Karpas-422 (cell line): Measurements from ENCODE around the gene FN1. TPM values are rescaled to one million over a fixed set of nuclear protein-coding genes. Genes with fewer than 3 reads are reported as not detected.

Experiments used
- DNase-seq: peaks from one replicate; pipeline ENCODE4 v3.0.0-alpha.2; 2015
- H2AFZ ChIP-seq: fragments of 200-600 bp; sonication (generic); 2 replicates; pipeline ENCODE4 v1.6.1; 2014; ENCODE audit warnings: antibody characterized with exemption, low read length, mixed read lengths
- H3K27ac ChIP-seq: fragments of 200-600 bp; sonication (generic); 2 replicates; pipeline ENCODE4 v1.5.1; 2014; ENCODE audit warnings: mild to moderate bottlenecking, low read length, moderate library complexity
- H3K27me3 ChIP-seq: fragments of 200-600 bp; sonication (generic); 2 replicates; pipeline ENCODE4 v1.6.1; 2014; ENCODE audit warnings: low read length, mixed read lengths
- H3K36me3 ChIP-seq: fragments of 200-600 bp; sonication (generic); 2 replicates; pipeline ENCODE4 v1.6.1; 2014; ENCODE audit warnings: low read length, mixed read lengths; ENCODE audit not compliant: insufficient read depth
- H3K4me1 ChIP-seq: fragments of 200-600 bp; sonication (generic); 2 replicates; pipeline ENCODE4 v1.6.1; 2014; ENCODE audit warnings: mild to moderate bottlenecking, low read length, mixed read lengths
- H3K4me2 ChIP-seq: fragments of 200-600 bp; sonication (generic); 2 replicates; pipeline ENCODE4 v1.6.1; 2014; ENCODE audit warnings: low read length, low read depth, mild to moderate bottlenecking; ENCODE audit not compliant: poor library complexity, severe bottlenecking
- H3K4me3 ChIP-seq: fragments of 200-600 bp; sonication (generic); 2 replicates; pipeline ENCODE4 v1.5.1; 2014; ENCODE audit warnings: mild to moderate bottlenecking, antibody characterized with exemption, low read length, mixed read lengths
- H3K79me2 ChIP-seq: fragments of 200-600 bp; sonication (generic); 2 replicates; pipeline ENCODE4 v1.6.1; 2014; ENCODE audit warnings: mild to moderate bottlenecking, low read length, mixed read lengths
- H3K9ac ChIP-seq: fragments of 200-600 bp; sonication (generic); 2 replicates; pipeline ENCODE4 v1.6.0; 2014; ENCODE audit warnings: low read length
- H3K9me2 ChIP-seq: fragments of 200-600 bp; sonication (generic), shearing (Covaris generic); replicated peaks from 2 replicates; pipeline ENCODE4 v1.6.0; 2014; ENCODE audit warnings: mild to moderate bottlenecking, low read length, moderate library complexity; ENCODE audit not compliant: insufficient read depth
- H3K9me3 ChIP-seq: fragments of 300-700, 200-600 bp; sonication (generic); 2 replicates; pipeline ENCODE4 v1.6.1; 2014; ENCODE audit warnings: low read length, mixed read lengths
- H4K20me1 ChIP-seq: fragments of 200-600 bp; sonication (generic); 2 replicates; pipeline ENCODE4 v1.6.1; 2014; ENCODE audit warnings: mild to moderate bottlenecking, antibody characterized with exemption, low read length, low read depth; ENCODE audit not compliant: insufficient read depth
- total RNA-seq: library from RNA; depleted of rRNA; stranded (reverse); fragments of >200 nt; shearing (Covaris generic); gene quantifications from 2 replicates; pipeline ENCODE4 v1.2.3, GENCODE V29; 2014; ENCODE audit warnings: low replicate concordance

FN1 gene
- total RNA-seq, 1 experiment from 2014 or later, result 0.67 TPM

GRCh38 chr2:215320679-215321078 lies 115.2 kb downstream of the FN1 start:
- H3K27ac ChIP-seq, result no peak overlapping the region
- no peaks in the 10 kb centered on the region for H3K9me2 ChIP-seq
- H3K27me3 ChIP-seq, result no peaks in the 10 kb centered on the region
- H3K9me3 ChIP-seq, result no peaks in the 10 kb centered on the region
- H3K9ac ChIP-seq, result no peak overlapping the region
- H3K4me2 ChIP-seq, result no peak overlapping the region
- peaks cover 6% of the 10 kb centered on the region; the same call in 1 of the 2 replicates for H4K20me1 ChIP-seq
- peaks cover 68% of the 10 kb centered on the region for H3K36me3 ChIP-seq
- no peak overlapping the region for H3K4me3 ChIP-seq
- H3K79me2 ChIP-seq, result peaks cover 93% of the 10 kb centered on the region
- no peak for DNase-seq
- no peak overlapping the region for H2AFZ ChIP-seq
- H3K4me1 ChIP-seq, result no peaks in the 10 kb centered on the region

DNA sequence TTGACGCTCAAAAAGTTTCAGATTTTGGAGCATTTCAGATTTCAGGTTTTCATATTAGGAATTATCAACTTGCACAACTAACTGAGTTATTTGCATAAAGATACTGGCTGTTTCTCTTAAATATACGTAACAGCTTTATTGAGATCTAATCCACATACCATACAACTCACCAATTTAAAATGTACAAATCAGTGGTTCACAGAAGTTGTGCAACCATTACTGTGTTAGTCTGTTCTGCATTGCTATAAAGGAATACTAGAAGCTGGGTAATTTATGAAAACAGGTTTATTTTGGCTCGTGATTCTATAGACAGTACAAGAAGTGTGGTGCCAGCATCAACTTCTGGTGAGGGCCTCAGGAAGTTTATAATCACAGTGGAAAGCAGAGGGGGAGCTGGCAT lies 115.8 kb downstream of the FN1 start:
- Histone ChIP-seq H3K9ac (no peak overlapping the region), H3K4me3 (no peak overlapping the region), H2AFZ (no peak overlapping the region), H3K27ac (no peak overlapping the region), H3K36me3 (peaks cover 70% of the 10 kb centered on the region), H3K4me2 (no peak overlapping the region), H3K27me3 (no peaks in the 10 kb centered on the region), H3K9me3 (no peaks in the 10 kb centered on the region), H3K79me2 (peaks cover 96% of the 10 kb centered on the region), H4K20me1 (peaks cover 5% of the 10 kb centered on the region; the same call in 1 of the 2 replicates), H3K9me2 (no peaks in the 10 kb centered on the region), H3K4me1 (no peaks in the 10 kb centered on the region)
- no peak for DNase-seq

DNA sequence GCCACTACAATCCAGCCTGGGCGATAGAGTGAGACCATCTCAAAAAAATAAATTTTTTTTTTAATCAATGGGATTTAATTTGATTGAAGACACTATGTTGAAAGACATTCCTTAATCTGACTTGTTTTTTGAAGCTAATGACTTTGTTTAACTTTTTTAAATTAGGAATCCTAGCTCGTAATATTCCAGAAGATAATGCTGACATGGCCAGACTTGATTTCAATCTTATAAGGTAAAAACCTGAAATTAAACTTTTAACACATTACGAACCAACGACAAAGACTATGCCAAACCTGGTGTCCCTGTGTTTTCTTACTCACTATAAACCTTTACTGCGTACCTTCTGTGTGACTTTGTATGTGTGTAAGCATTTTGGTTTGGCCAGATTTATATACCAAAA lies 116.4 kb downstream of the FN1 start:
- Histone ChIP-seq H3K36me3 (peaks cover 69% of the 10 kb centered on the region), H3K27ac (no peak overlapping the region), H3K27me3 (no peaks in the 10 kb centered on the region), H3K4me1 (no peaks in the 10 kb centered on the region), H3K9ac (no peak overlapping the region), H3K9me3 (no peaks in the 10 kb centered on the region), H3K4me3 (no peak overlapping the region), H3K9me2 (no peaks in the 10 kb centered on the region), H3K79me2 (peaks cover 96% of the 10 kb centered on the region), H2AFZ (no peak overlapping the region), H4K20me1 (no peaks in the 10 kb centered on the region; the same call in 1 of the 2 replicates), H3K4me2 (no peak overlapping the region)
- no peak for DNase-seq

DNA sequence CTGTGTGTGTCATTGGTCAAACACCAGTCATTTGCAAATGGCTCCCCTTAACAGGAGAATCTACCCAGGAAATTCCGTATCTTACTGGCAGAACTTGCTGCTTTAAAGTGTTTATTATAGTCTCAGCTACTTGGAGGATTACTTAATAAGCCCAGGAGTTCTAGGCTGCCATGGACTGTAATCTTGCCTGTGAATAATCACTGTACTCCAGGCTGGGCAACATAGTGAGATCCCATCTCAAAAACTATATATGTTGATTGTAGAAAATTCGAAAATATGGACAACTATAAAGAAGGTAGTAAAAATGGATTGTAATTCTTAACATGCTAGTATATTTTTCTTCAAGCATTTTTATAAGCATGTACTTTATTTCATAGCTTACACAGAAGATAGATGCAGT lies 119.5 kb downstream of the FN1 start:
- H2AFZ ChIP-seq, result no peak overlapping the region
- H3K4me3 ChIP-seq, result no peak overlapping the region
- peaks cover 66% of the 10 kb centered on the region for H3K36me3 ChIP-seq
- no peaks in the 10 kb centered on the region for H3K9me3 ChIP-seq
- no peak for DNase-seq
- H3K27ac ChIP-seq, result no peak overlapping the region
- no peak overlapping the region for H3K9ac ChIP-seq
- no peaks in the 10 kb centered on the region for H3K27me3 ChIP-seq
- peaks cover 14% of the 10 kb centered on the region for H3K4me1 ChIP-seq
- H3K4me2 ChIP-seq, result no peak overlapping the region
- H3K9me2 ChIP-seq, result no peaks in the 10 kb centered on the region
- H3K79me2 ChIP-seq, result peaks cover 94% of the 10 kb centered on the region
- H4K20me1 ChIP-seq, result no peaks in the 10 kb centered on the region

GRCh38 chr2:215315301-215315700 lies 120.6 kb downstream of the FN1 start:
- no peak overlapping the region for H3K4me2 ChIP-seq
- no peaks in the 10 kb centered on the region for H3K27me3 ChIP-seq
- peaks cover 86% of the 10 kb centered on the region for H3K79me2 ChIP-seq
- H3K9me2 ChIP-seq, result no peaks in the 10 kb centered on the region
- H3K4me1 ChIP-seq, result peaks cover 17% of the 10 kb centered on the region
- no peak overlapping the region for H3K4me3 ChIP-seq
- no peak for DNase-seq
- peaks cover 58% of the 10 kb centered on the region for H3K36me3 ChIP-seq
- H3K9ac ChIP-seq, result no peak overlapping the region
- H2AFZ ChIP-seq, result no peak overlapping the region
- no peak overlapping the region for H3K27ac ChIP-seq
- H4K20me1 ChIP-seq, result no peaks in the 10 kb centered on the region
- H3K9me3 ChIP-seq, result no peaks in the 10 kb centered on the region

DNA sequence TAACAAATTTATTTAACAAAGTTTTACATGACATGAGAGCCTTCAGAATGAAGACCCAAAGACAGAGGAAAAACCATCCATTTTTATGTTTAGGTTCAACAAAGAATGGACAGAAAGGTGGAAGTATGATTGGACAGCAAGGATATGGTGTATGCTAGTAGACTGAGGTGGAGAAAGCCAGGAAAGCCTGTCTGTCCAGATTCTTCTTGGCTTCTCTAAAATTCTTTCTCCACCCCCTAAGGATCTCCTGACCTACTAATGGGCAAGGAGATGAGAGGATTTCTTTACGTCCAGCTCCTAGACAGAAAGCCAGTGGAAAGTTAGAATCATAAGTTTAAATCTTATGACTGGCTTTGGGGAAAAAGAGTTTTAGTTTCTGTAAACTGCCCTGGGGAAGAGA lies 121.0 kb downstream of the FN1 start:
- Histone ChIP-seq H3K9ac (no peak overlapping the region), H3K4me2 (no peak overlapping the region), H3K9me2 (no peaks in the 10 kb centered on the region), H3K27ac (no peak overlapping the region), H3K79me2 (peaks cover 82% of the 10 kb centered on the region), H3K4me1 (peaks cover 17% of the 10 kb centered on the region), H4K20me1 (no peaks in the 10 kb centered on the region), H3K36me3 (peaks cover 55% of the 10 kb centered on the region), H2AFZ (no peak overlapping the region), H3K4me3 (no peak overlapping the region), H3K9me3 (no peaks in the 10 kb centered on the region), H3K27me3 (no peaks in the 10 kb centered on the region)
- no peak for DNase-seq

DNA sequence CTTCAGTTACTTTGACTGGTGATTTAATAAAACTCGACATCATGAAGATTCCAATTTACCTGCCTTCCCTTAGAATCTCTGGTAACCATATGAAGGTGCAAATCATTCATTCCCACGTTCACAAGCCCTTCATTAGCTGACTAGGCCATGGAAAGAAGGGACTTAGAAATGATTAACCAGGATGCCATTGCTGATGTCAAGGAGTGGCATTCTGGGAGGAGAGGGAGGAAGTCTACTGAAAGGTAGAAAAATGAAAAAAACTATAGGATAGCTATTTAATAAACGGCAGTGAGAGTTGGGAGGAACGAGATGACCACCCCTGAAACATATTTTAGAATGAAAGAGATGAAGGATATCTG lies 122.6 kb downstream of the FN1 start:
- Histone ChIP-seq H3K27ac (no peak overlapping the region), H3K36me3 (peaks cover 41% of the 10 kb centered on the region; the same call in 1 of the 2 replicates), H4K20me1 (no peaks in the 10 kb centered on the region), H3K27me3 (no peaks in the 10 kb centered on the region), H3K79me2 (peaks cover 65% of the 10 kb centered on the region), H2AFZ (no peak overlapping the region), H3K9me3 (no peaks in the 10 kb centered on the region), H3K4me2 (peak overlapping the region; percentile 100), H3K9me2 (no peaks in the 10 kb centered on the region), H3K4me3 (peak overlapping the region; percentile 100), H3K9ac (peak overlapping the region; percentile 100), H3K4me1 (peaks cover 17% of the 10 kb centered on the region)
- DNase-seq, result no peak

- peak within 1 kb of the TSS; percentile 100 for H3K9ac ChIP-seq
- peak within 1 kb of the TSS; percentile 100 for H3K4me3 ChIP-seq
- H4K20me1 ChIP-seq, result no peaks in the 10 kb centered on the region
These were observed 124.1 kb downstream of the FN1 start, which contains the start of gene ATIC for GRCh38 chr2:215311625-215312396. TSS of gene ATIC (plus strand) at chr2:215312059. CDS start at chr2:215312143, 84 bp downstream.

More at GRCh38 chr2:215311625-215312396, 124.1 kb downstream of the FN1 start, which contains the start of gene ATIC:
- Histone ChIP-seq H3K9me3 (no peaks in the 10 kb centered on the region), H3K27me3 (no peaks in the 10 kb centered on the region), H3K4me2 (peak within 1 kb of the TSS; percentile 100), H2AFZ (peak within 1 kb of the TSS; percentile 97), H3K79me2 (peaks cover 52% of the 10 kb centered on the region), H3K4me1 (peaks cover 17% of the 10 kb centered on the region), H3K9me2 (no peaks in the 10 kb centered on the region), H3K27ac (peak within 1 kb of the TSS; percentile 86), H3K36me3 (peaks cover 31% of the 10 kb centered on the region; the same call in 1 of the 2 replicates)
- DNase-seq, result peak; percentile 97
